Chondrocyte (in vitro differentiated cells): ENCODE data around the gene SLAIN2. TPM values are rescaled to one million over a fixed set of nuclear protein-coding genes. Genes with fewer than 3 reads are reported as not detected.

ENCODE experiments used
- DNase-seq: peaks from one replicate; pipeline ENCODE4 v3.0.0; 2021; ENCODE audit warnings: mixed read lengths, low spot score
- H3K27ac Mint-ChIP-seq: one replicate; pipeline ENCODE4 v1.8.0; 2021; ENCODE audit warnings: mild to moderate bottlenecking, moderate library complexity, mixed read lengths; ENCODE audit not compliant: unreplicated experiment
- H3K27me3 Mint-ChIP-seq: 2 replicates; pipeline ENCODE4 v1.8.0; 2021; ENCODE audit warnings: low read depth, mixed read lengths
- H3K36me3 Mint-ChIP-seq: 2 replicates; pipeline ENCODE4 v1.8.0; 2021; ENCODE audit warnings: low read depth, mixed read lengths
- H3K4me1 Mint-ChIP-seq: 2 replicates; pipeline ENCODE4 v1.8.0; 2021; ENCODE audit warnings: low read depth, mild to moderate bottlenecking, mixed read lengths
- H3K4me3 Mint-ChIP-seq: one replicate; pipeline ENCODE4 v1.8.0; 2021; ENCODE audit warnings: mild to moderate bottlenecking, moderate library complexity, mixed read lengths; ENCODE audit not compliant: unreplicated experiment
- H3K9me3 Mint-ChIP-seq: 2 replicates; pipeline ENCODE4 v1.8.0; 2021; ENCODE audit warnings: low read depth, mixed read lengths
- CTCF ChIP-seq: fragments of 200-600 bp; sonication (generic); IDR thresholded peaks from 2 replicates; pipeline ENCODE4 v1.5.0; 2021; ENCODE audit warnings: antibody characterized with exemption, mild to moderate bottlenecking, moderate library complexity
- total RNA-seq: library from RNA; stranded (reverse); gene quantifications from 3 replicates; pipeline ENCODE4 v1.2.1, GENCODE V29; 2021

SLAIN2 gene
- total RNA-seq, 1 donor from 2014 or later, result 84.2 TPM

GRCh38 chr4:48400416-48400815 is 59.1 kb downstream of the SLAIN2 start:
- H3K4me3 Mint-ChIP-seq, result no peak overlapping the region
- no peak for TF ChIP-seq CTCF
- DNase-seq, result no peak
- no peaks in the 10 kb centered on the region for H3K27me3 Mint-ChIP-seq
- no peak overlapping the region for H3K27ac Mint-ChIP-seq
- H3K36me3 Mint-ChIP-seq, result peaks cover 22% of the 10 kb centered on the region
- H3K9me3 Mint-ChIP-seq, result peaks cover 7% of the 10 kb centered on the region
- peaks cover 20% of the 10 kb centered on the region for H3K4me1 Mint-ChIP-seq

- no peaks in the 10 kb centered on the region for H3K27me3 Mint-ChIP-seq
- H3K4me3 Mint-ChIP-seq, result no peak overlapping the region
- peaks cover 7% of the 10 kb centered on the region for H3K36me3 Mint-ChIP-seq
- H3K27ac Mint-ChIP-seq, result no peak overlapping the region
- peaks cover 18% of the 10 kb centered on the region for H3K4me1 Mint-ChIP-seq
- no peak for DNase-seq
- TF ChIP-seq CTCF, result no peak
- H3K9me3 Mint-ChIP-seq, result no peaks in the 10 kb centered on the region
Observed at GRCh38 chr4:48403358-48403757, 62.0 kb downstream of the SLAIN2 start.

- Mint-ChIP-seq H3K27ac (no peak overlapping the region), H3K9me3 (no peaks in the 10 kb centered on the region), H3K36me3 (peaks cover 7% of the 10 kb centered on the region), H3K4me3 (no peak overlapping the region), H3K27me3 (no peaks in the 10 kb centered on the region), H3K4me1 (peaks cover 18% of the 10 kb centered on the region)
- TF ChIP-seq CTCF, result no peak
- no peak for DNase-seq
Observed at GRCh38 chr4:48403779-48404178, 62.5 kb downstream of the SLAIN2 start.

- H3K27me3 Mint-ChIP-seq, result no peaks in the 10 kb centered on the region
- no peak overlapping the region for H3K27ac Mint-ChIP-seq
- DNase-seq, result no peak
- no peak overlapping the region for H3K4me3 Mint-ChIP-seq
- H3K36me3 Mint-ChIP-seq, result peaks cover 17% of the 10 kb centered on the region
- no peak for TF ChIP-seq CTCF
- H3K9me3 Mint-ChIP-seq, result no peaks in the 10 kb centered on the region
- peaks cover 15% of the 10 kb centered on the region for H3K4me1 Mint-ChIP-seq
Observed at GRCh38 chr4:48405924-48406323, 64.6 kb downstream of the SLAIN2 start.

- Mint-ChIP-seq H3K27me3 (no peaks in the 10 kb centered on the region), H3K9me3 (no peaks in the 10 kb centered on the region), H3K4me1 (no peaks in the 10 kb centered on the region), H3K36me3 (peaks cover 13% of the 10 kb centered on the region), H3K27ac (no peak overlapping the region), H3K4me3 (no peak overlapping the region)
- no peak for DNase-seq
- TF ChIP-seq CTCF, result no peak
Observed at GRCh38 chr4:48409203-48409602, 67.9 kb downstream of the SLAIN2 start.
